ENCODE results near the gene VSX2.

Gene VSX2

DNA sequence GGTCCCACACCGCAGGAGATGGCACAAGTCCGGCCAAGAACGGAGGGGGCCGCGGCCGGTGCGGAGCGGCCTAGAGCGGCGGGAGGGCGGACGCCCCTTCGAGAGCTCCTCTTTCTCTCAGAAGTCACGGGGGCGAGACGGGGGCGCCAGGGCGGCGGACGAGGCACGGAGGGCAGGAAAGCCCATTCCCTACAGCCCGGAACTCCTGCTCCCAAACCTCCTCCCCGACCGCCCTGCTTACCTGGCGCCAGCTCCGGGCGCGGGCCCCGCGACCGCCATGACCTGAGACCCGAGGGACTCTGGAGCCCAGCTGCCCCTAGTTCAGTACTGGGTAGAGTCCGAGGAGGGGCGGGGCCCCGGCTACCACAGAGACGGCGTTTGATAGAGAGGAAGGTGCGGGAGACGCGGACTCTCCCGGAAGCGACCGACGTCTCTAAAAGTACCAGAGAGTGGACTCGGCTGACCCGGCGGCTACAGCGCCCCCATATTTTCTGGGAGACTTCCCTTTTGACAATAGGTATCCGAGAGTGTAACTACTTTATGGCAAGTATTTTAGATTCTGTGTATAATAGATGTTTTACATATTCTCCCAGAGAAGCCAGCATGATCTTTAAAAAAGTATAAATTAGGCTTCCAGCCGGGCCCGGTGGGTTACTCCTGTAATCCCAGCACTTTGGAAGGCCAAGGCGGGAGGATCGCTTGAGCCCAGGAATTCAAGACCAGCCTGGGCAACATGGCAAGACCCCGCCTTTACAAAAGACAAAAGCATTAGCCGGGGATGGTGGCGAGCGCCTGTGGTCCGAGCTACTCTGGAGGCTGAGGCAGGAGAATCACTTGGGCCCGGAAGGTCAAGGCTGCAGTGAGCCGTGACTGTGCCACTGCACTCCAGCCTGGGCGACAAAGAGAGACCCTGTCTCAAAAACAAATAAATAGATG lies 63.7 kb downstream of the VSX2 start, which contains the start of gene ABCD4:
Gene ABCD4, minus strand, starts transcription at position 301 of the 936 bp plus-strand sequence. Its CDS starts 22 bp downstream, at position 279.
- DNase-seq = peak; percentile 95

DNA sequence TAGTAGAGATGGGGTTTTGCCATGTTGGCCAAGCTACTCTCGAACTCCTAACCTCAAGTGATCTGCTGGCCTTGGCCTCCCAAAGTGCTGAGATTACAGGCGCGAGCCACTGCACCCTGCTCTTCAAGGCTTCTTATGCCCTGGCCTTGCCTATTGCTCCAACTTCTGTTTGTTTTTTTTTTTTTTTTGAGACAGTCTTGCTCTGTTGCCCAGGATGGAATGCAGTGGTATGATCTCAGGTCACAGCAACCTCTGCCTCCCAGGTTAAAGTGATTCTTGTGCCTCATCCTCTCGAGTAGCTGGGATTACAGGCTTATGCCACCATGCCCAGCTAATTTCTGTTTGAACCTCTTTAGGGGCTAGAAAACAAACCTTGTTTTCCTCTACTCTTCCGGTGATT lies 69.4 kb downstream of the VSX2 start:
- DNase-seq = no peak

DNA sequence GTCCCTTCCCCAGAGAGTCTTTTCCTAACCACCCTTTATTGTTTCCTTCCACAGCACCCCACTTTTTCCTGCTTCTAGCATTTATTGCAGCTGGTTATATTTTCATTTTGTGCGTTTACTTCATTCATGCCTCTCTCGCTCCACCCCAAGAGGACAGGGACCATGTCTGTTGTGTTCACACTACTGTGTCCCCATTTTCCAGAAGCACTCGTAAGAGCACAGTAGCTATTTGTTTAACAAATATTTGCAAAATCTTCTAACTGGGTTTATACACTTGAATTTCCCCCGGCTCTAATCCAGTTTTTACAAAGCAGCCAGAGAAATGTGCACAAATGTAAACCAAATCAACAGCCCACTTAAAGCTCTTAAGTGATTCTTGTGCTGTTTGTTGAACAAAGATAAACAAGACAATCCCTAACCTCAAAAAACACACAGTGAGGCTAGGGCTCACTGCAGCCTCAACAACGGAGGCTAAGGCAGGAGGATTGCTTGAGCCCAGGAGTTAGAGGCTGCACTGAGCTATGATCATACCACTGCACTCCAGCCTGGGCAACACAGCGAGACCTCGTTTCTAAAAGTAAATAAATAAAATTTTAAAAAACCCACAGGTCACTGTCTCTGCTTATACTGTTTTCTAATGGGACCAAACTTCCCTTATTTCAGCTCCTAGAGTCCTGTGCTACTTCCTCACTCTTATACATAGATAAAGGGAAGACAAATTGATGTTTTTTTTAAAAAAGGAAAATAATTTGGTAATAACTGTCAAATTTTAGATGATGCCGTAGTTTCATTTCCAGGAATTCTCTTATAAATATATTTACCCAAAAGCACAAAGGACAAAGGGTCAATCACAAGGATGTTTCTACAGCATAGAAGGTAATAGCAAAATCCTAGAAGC lies 70.1 kb downstream of the VSX2 start:
- DNase-seq = no peak

DNA sequence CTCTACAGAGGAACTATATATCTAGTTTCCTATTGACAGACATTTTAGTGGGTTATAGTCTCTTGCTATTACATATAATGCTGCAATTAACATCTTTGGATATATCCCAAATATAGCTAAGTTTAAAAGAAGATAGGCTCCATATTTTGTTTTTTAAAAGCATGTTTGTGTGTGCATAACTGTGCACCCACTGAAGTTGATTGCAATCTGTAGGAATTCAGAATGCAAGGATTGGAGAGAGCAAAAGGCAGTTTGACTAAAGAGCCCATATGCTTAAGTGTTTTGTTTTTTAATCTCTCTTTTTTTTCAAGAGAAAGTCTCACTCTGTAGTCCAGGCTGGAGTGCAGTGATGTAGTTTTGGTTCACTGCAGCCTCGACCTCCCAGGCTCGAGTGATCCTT lies 72.9 kb downstream of the VSX2 start:
- DNase-seq = no peak
